H9 (cell line): Measurements from ENCODE around the gene IFNA5. TPM values are rescaled to one million over a fixed set of nuclear protein-coding genes. Genes with fewer than 3 reads are reported as not detected.

Experiments
- DNase-seq: peaks from one replicate; pipeline ENCODE4 v3.0.0-alpha.2; 2017
- H2AFZ ChIP-seq: one replicate; pipeline ENCODE4 v1.6.1; 2013; ENCODE audit warnings: mild to moderate bottlenecking, low read length, control low read depth, moderate library complexity
- H2AK5ac ChIP-seq: 2 replicates; pipeline ENCODE4 v1.6.1; 2013; ENCODE audit warnings: low read length, control low read depth, mixed read lengths; ENCODE audit not compliant: insufficient read length
- H2BK120ac ChIP-seq: one replicate; pipeline ENCODE4 v1.6.1; 2013; ENCODE audit warnings: low read depth, mild to moderate bottlenecking, low read length, control low read depth, inconsistent platforms; ENCODE audit not compliant: poor library complexity, severe bottlenecking
- H2BK12ac ChIP-seq: 2 replicates; pipeline ENCODE4 v1.6.1; 2013; ENCODE audit warnings: low read length, control low read depth, mixed read lengths, low read depth; ENCODE audit not compliant: insufficient read length
- H2BK15ac ChIP-seq: 2 replicates; pipeline ENCODE4 v1.6.1; 2013; ENCODE audit warnings: low read depth, low read length, control low read depth
- H2BK20ac ChIP-seq: one replicate; pipeline ENCODE4 v1.6.1; 2013; ENCODE audit warnings: low read depth, mild to moderate bottlenecking, low read length, control low read depth, inconsistent platforms; ENCODE audit not compliant: poor library complexity, severe bottlenecking
- H2BK5ac ChIP-seq: 2 replicates; pipeline ENCODE4 v1.6.1; 2013; ENCODE audit warnings: low read length, control low read depth, mixed read lengths; ENCODE audit not compliant: insufficient read length
- H3K14ac ChIP-seq: 2 replicates; pipeline ENCODE4 v1.6.1; 2013; ENCODE audit warnings: low read length, control low read depth; ENCODE audit not compliant: insufficient read depth
- H3K18ac ChIP-seq: 2 replicates; pipeline ENCODE4 v1.6.1; 2013; ENCODE audit warnings: low read depth, mild to moderate bottlenecking, mixed read lengths, low read length, control low read depth; ENCODE audit not compliant: insufficient read length
- H3K23ac ChIP-seq: 2 replicates; pipeline ENCODE4 v1.6.1; 2013; ENCODE audit warnings: low read length, control low read depth, mixed read lengths, low read depth; ENCODE audit not compliant: insufficient read length
- H3K23me2 ChIP-seq: 2 replicates; pipeline ENCODE4 v1.6.1; 2013; ENCODE audit warnings: low read depth, mild to moderate bottlenecking, mixed read lengths, low read length, control low read depth; ENCODE audit not compliant: insufficient read length, poor library complexity, severe bottlenecking
- H3K27ac ChIP-seq: 2 replicates; pipeline ENCODE4 v1.5.1; 2013; ENCODE audit warnings: low read length, control low read depth, mixed read lengths, low read depth; ENCODE audit not compliant: insufficient read length
- H3K27me3 ChIP-seq: 2 replicates; pipeline ENCODE4 v1.6.1; 2013; ENCODE audit warnings: low read length, control low read depth, inconsistent platforms; ENCODE audit not compliant: insufficient read depth
- H3K4ac ChIP-seq: 2 replicates; pipeline ENCODE4 v1.6.1; 2013; ENCODE audit warnings: low read depth, mild to moderate bottlenecking, control low read depth, inconsistent platforms, low read length, moderate library complexity
- H3K4me1 ChIP-seq: 2 replicates; pipeline ENCODE4 v1.6.1; 2013; ENCODE audit warnings: low read length, control low read depth, inconsistent platforms; ENCODE audit not compliant: insufficient read depth
- H3K4me2 ChIP-seq: 2 replicates; pipeline ENCODE4 v1.6.1; 2013; ENCODE audit warnings: low read length, control low read depth, mixed read lengths; ENCODE audit not compliant: insufficient read length, insufficient read depth
- H3K56ac ChIP-seq: 2 replicates; pipeline ENCODE4 v1.6.1; 2013; ENCODE audit warnings: low read depth, mild to moderate bottlenecking, mixed read lengths, low read length, control low read depth; ENCODE audit not compliant: insufficient read length
- H3K79me1 ChIP-seq: 2 replicates; pipeline ENCODE4 v1.6.1; 2013; ENCODE audit warnings: low read depth, mild to moderate bottlenecking, moderate library complexity, low read length, control low read depth, inconsistent platforms; ENCODE audit not compliant: insufficient read depth, poor library complexity, severe bottlenecking
- H3K79me2 ChIP-seq: 2 replicates; pipeline ENCODE4 v1.6.1; 2013; ENCODE audit warnings: low read length, control low read depth, inconsistent platforms; ENCODE audit not compliant: insufficient read depth
- H3K9ac ChIP-seq: 2 replicates; pipeline ENCODE4 v1.6.1; 2013; ENCODE audit warnings: low read length, control low read depth, mixed read lengths; ENCODE audit not compliant: insufficient read length; ENCODE audit errors: extremely low read depth
- H3K9me3 ChIP-seq: one replicate; pipeline ENCODE4 v1.6.1; 2013; ENCODE audit warnings: low read depth, low read length, inconsistent platforms; ENCODE audit not compliant: control insufficient read depth
- H3T11ph ChIP-seq: one replicate; pipeline ENCODE4 v1.6.1; 2013; ENCODE audit warnings: mild to moderate bottlenecking, low read length, control low read depth, inconsistent platforms
- H4K20me1 ChIP-seq: one replicate; pipeline ENCODE4 v1.6.1; 2013; ENCODE audit not compliant: control insufficient read depth, insufficient read length, insufficient read depth
- H4K5ac ChIP-seq: 2 replicates; pipeline ENCODE4 v1.6.1; 2013; ENCODE audit warnings: low read depth, mild to moderate bottlenecking, mixed read lengths, low read length, control low read depth; ENCODE audit not compliant: insufficient read length
- H4K8ac ChIP-seq: replicated peaks from 2 replicates; pipeline ENCODE4 v1.6.1; 2013; ENCODE audit warnings: low read length, control low read depth, mixed read lengths, low read depth; ENCODE audit not compliant: insufficient read length
- H4K91ac ChIP-seq: 2 replicates; pipeline ENCODE4 v1.6.1; 2013; ENCODE audit warnings: low read depth, mild to moderate bottlenecking, moderate library complexity, mixed read lengths, low read length, control low read depth; ENCODE audit not compliant: insufficient read length
- H3K27ac Mint-ChIP-seq, 3 experiments: 2 replicates in 2 of 3; 3 replicates in 1 of 3; pipeline ENCODE4 v1.8.0; 2020 to 2021; ENCODE audit warnings: mixed read lengths in 3 of 3, mild to moderate bottlenecking in 1 of 3, moderate library complexity in 1 of 3
- H3K27me3 Mint-ChIP-seq: 2 replicates; pipeline ENCODE4 v1.8.0; 2021; ENCODE audit warnings: low read depth, mild to moderate bottlenecking, moderate library complexity, mixed read lengths
- H3K36me3 Mint-ChIP-seq, 3 experiments: 2 replicates in 2 of 3; 3 replicates in 1 of 3; pipeline ENCODE4 v1.8.0; 2020 to 2021; ENCODE audit warnings: low read depth in 3 of 3, mixed read lengths in 3 of 3; ENCODE audit not compliant: insufficient read depth in 1 of 3
- H3K4me1 Mint-ChIP-seq, 2 experiments: 2 replicates each; pipeline ENCODE4 v1.8.0; 2020; ENCODE audit warnings: mixed read lengths in 2 of 2
- H3K4me3 Mint-ChIP-seq, 2 experiments: 2 replicates in 1 of 2; 3 replicates in 1 of 2; pipeline ENCODE4 v1.8.0; 2020 to 2021; ENCODE audit warnings: mild to moderate bottlenecking in 2 of 2, mixed read lengths in 2 of 2, moderate library complexity in 1 of 2
- H3K9me3 Mint-ChIP-seq, 2 experiments: 2 replicates in 1 of 2; 3 replicates in 1 of 2; pipeline ENCODE4 v1.8.0; 2020; ENCODE audit warnings: mild to moderate bottlenecking in 2 of 2, mixed read lengths in 2 of 2, moderate library complexity in 1 of 2
- CTCF ChIP-seq: fragments of 200-600 bp; sonication (generic); conservative IDR thresholded peaks from 3 replicates; pipeline ENCODE4 v1.8.0; 2021; ENCODE audit warnings: antibody characterized with exemption, mild to moderate bottlenecking
- WGBS: extraction: QIAGEN DNeasy Blood & Tissue Kit; methylation state at CpG from one replicate; pipeline ENCODE4 v1.1.7; 2013; ENCODE audit warnings: missing lambda C conversion rate, low lambda C conversion rate, mixed read lengths; ENCODE audit not compliant: insufficient read length; ENCODE audit errors: extremely low coverage; 5-methylcytosine and 5-hydroxymethylcytosine counted together
- total RNA-seq: library from RNA; stranded (reverse); gene quantifications from 2 replicates; pipeline ENCODE4 v1.2.1, GENCODE V29; 2021

Gene IFNA5
- total RNA-seq, 1 experiment from 2014 or later: not detected

GRCh38 chr9:21287280-21287679 lies 17.8 kb downstream of the IFNA5 start:
- Histone ChIP-seq H3K4me2 (no peak overlapping the region), H4K8ac (no peak overlapping the region), H2AFZ (no peak overlapping the region), H3K27ac (no peak overlapping the region), H2BK20ac (no peak overlapping the region), H4K20me1 (no peaks in the 10 kb centered on the region), H3K4me1 (no peaks in the 10 kb centered on the region), H3K9me3 (no peaks in the 10 kb centered on the region), H3K56ac (no peak overlapping the region), H2BK15ac (no peak overlapping the region), H3K14ac (no peak overlapping the region), H3K9ac (no peak overlapping the region), H3T11ph (no peak overlapping the region), H4K91ac (no peak overlapping the region), H2AK5ac (no peak overlapping the region), H3K18ac (no peak overlapping the region), H3K27me3 (no peaks in the 10 kb centered on the region), H2BK5ac (no peak overlapping the region), H2BK120ac (no peak overlapping the region), H2BK12ac (no peak overlapping the region), H4K5ac (no peak overlapping the region), H3K4ac (no peak overlapping the region), H3K79me2 (no peaks in the 10 kb centered on the region), H3K23me2 (no peaks in the 10 kb centered on the region), H3K79me1 (no peaks in the 10 kb centered on the region), H3K23ac (no peak overlapping the region)
- no peak for DNase-seq
- Mint-ChIP-seq H3K4me1 (no peaks in the 10 kb centered on the region), H3K27me3 (peaks cover 23% of the 10 kb centered on the region), H3K27ac (no peak overlapping the region), H3K4me3 (no peak overlapping the region), H3K9me3 (peaks cover 0 to 3% of the 10 kb centered on the region in 2 experiments; a peak in 3 of 5 replicates), H3K36me3 (no peaks in the 10 kb centered on the region)
- WGBS: no CpG with 5 or more reads among the region's 3 CpGs
- TF ChIP-seq CTCF: no peak
